NOMO-1 treated with DMSO at 0.1 percent for 48 hours (cell line): Measurements from ENCODE around the gene NOXO1.
"Not testable (repeated sequence)": the region's sequence is repeated elsewhere in the genome, so short reads cannot be mapped to it uniquely, and the experiment has no call there.

ENCODE experiments used
- DNase-seq: peaks from one replicate; lab custom pipeline; 2025; ENCODE audit not compliant: unreplicated experiment; lab: John Stamatoyannopoulos, UW

The NOXO1 gene

DNA sequence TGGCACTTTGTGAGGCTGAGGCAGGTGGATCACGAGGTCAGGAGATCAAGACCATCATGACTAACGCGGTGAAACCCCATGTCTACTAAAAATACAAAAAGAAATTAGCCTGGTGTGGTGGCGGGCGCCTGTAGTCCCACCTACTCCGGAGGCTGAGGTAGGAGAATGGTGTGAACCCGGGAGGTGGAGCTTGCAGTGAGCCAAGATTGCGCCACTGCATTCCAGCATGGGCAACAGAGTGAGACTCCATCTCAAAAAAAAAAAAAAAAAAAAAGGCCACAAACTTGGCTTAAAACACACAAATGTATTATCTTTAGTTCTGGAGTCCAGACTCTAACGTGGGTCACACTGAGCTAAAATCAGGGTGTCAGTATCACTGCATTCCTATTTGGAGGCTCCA lies 30.5 kb upstream of the NOXO1 start:
- not testable (repeated sequence) for DNase-seq

DNA sequence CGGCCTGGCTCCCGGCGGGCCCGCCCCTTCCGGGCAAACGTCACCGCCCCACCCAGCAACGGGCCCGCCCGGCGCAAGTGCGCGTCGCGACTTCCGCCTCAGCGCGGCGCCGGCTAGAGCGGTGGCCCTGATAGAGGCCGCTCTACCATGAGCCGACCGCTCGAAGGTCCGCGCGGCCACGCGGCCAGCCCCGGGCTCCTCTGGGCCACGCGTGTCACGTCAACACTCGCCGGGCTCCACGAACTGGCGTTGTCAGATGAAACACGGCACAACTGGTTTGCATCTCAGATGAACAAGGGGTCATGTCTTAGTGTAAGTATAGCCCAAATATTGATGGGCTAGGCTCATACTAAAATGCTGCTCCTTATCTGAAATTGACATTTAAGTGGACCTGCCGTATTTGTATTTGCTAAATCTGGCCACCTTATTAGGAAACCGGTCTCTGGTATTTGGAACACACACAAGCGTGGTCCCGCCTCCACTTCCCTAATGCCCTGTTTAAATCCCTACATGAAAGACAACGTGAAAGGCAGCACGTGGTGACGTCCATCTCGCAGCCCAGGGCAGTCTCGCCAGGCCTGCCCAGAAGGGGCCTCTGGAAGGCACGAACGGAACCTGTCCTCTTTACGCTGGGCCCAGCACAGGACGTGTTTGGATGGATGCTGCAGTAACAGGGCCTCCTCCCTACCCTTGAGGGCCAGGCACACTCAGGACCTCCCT lies 28.7 kb upstream of the NOXO1 start, which contains the start of gene ZNF598:
TSS of gene ZNF598 (minus strand) at position 31 of the 720 bp plus-strand sequence.
- peak; percentile 77 for DNase-seq

DNA sequence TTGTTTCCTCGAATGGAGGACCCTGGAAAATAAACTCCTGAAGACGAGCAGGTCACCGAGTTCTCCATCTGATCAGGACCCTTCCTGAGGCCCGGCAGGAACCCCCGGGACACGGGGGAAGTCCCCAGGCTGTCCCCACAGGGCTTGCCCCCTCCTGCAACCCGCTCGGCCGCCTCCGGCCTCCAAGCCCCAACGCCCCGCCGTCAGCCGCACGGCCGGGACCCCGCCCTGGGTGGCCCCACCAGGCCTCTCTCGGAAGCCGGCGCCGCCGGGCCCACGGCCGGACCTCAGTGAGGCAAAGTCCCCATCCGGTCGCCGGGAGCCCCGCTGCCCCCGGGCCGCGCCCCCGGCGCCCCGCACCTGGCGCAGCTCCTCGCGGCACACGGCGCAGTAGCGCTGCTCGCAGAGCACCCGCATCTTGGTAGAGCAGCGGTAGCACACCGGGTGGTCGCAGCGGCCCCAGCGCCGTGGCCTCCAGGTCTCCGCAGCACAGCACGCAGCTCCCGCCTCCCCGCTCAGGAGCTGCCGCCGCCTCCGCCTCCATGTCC lies 28.0 kb upstream of the NOXO1 start:
- DNase-seq, result no peak

DNA sequence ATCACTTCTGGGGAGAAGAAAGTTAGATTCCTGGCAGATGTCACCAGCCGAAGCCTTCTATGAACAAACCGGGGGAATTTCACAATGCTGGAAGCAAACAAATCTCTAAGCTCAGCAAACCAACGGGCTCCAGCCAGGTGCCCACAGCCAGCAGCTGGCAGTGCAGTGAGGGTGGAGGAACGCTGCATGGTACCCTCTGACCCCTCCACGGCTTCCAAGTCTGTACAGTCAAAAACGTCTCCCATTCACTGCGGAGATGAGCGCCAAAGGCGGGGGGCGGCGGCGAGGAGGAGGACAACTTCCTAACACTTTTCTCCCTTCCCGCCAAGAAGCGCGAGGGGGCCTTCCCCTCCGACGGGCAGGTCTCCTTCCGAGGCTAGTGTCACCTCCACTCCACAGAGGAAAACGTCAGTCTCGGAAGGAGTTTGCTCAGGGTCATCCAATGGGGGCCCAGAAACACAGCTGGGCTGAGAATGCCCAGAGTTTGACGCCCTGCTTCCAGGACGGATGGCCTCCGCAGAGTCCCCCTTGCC lies 27.4 kb upstream of the NOXO1 start:
- DNase-seq, result peak; percentile 31

DNA sequence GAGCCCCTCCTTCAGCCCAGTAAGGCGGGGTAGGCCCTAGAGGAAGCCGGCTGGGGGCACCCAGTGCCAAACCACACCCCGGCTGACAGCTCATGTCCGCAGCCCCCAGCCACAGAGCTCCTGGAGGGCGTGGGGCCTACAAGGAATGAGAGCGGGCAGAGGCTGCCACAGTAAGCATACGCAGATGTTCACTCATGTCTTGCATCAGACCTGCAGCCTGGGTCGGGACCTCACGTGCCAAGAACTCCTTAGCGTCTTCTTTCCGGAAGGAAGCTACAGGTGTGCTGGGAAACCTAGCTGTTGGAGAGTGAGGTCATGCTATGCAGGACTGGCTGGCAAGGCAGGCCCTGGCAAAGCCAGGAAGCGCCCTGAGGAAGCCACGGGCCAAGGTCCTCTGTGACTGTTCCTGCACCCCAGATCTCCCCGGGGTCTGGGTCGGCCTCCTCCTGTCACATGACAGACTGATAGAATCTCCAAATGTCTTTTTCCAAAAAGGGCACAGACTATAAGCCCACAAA lies 26.8 kb upstream of the NOXO1 start:
- DNase-seq, result peak; percentile 25

DNA sequence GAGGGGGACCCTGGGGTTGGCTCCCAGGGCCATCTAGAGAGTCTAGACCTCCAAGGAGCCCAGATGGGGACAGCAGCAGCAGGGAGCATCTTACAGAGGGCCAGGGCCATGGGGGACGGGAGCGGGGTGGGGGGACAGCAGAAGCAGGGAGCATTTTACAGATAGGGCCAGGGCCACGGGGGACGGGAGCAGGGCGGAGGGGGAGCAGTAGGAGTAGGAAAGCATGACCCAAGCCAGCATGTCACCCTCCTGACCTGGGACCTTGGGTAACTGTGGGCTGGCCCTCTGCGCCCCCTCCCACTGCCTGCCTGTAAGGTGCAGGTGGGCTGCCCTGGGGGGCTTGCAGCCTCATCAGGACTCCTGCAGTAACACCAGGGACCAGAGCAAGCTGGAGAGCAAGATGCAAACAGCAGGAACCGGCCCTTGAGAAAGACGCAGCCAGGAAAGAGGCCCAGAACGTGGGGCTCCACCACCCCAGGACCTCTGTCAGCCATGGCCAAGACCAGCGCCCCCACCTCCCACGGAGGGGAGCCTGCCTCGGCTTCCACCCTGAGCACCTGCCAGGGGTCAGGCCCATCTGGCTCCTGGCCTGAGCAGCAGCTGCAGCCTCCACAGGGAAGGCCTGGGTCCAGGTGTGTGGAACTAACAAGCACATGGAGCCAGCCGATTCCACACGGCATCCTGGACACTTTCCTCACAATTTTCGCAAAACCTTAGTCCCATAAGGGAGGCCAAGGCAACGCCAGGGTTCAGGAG lies 26.0 kb upstream of the NOXO1 start:
- DNase-seq, result no peak

DNA sequence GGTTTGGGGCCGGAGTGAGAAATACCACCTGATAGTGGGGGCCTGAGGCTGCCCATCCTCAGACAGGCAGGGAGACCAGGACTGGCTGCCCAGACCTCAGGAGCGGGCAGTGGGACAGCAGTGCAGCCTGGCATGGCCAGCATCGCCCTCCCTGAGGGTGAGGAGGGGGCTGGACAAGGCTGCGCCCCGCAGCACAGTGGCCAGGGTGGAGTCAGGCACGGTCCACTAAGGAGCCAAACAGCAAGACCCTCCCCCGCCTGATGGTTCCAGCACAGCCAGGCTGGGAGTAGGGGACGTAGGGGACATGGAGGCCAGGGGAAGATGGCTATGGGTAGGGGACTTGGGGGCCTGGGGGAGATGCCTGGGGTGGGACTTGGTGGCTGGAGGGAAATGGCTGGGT lies 25.0 kb upstream of the NOXO1 start:
- DNase-seq, result no peak

DNA sequence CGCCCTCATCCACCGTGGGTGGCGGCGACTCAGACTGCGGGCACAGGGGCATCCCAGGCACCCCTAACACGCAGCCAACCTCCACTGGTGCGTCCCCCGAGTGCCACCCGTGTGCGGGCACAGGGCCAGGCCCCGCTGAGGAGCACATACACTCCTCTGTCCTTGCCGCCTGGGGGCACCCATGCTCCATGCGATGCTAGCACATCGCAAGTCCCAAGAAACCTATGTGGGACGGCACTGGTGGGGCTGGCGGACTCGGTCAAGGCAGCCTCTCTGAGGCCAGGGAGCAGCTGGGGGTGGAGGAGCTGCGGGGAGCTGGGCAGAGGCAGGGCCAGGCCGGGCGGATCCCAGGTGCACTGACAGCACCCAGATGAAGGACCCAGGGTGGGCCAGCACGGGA lies 24.4 kb upstream of the NOXO1 start:
- DNase-seq, result no peak

DNA sequence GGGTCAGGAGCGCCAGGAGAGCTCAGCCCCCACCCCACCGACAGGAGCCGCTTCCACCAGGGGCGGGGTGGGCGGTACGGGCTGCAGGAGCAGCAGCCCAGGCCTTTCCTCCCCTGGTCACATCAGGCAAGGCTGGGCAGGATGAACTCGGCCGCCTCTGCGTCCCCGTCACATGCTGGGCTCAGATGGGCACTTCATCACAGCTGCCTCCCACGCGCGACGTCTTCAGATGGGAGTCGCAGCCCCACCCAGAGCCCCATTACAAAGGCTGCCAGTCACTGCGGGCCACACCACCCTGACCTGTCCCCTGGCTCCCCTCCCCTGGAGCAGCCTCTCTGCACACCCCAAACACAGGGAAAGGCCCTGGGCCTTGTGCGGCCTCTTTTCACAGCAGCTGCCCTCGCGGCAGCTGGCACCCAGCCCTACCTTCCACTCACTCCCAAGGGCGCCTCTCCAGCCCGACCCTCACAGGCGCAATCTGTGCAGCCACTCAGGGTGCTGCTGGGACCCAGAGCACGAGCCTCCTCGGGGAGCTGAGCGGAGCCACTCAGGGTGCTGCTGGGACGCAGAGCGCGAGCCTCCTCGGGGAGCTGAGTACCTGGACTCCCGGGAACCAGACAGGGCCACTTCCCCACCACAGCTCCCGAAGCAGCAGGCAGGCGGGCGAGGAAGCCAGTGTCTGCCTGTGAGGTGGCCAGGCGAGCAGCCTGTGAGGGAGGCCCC lies 23.7 kb upstream of the NOXO1 start:
- no peak for DNase-seq

DNA sequence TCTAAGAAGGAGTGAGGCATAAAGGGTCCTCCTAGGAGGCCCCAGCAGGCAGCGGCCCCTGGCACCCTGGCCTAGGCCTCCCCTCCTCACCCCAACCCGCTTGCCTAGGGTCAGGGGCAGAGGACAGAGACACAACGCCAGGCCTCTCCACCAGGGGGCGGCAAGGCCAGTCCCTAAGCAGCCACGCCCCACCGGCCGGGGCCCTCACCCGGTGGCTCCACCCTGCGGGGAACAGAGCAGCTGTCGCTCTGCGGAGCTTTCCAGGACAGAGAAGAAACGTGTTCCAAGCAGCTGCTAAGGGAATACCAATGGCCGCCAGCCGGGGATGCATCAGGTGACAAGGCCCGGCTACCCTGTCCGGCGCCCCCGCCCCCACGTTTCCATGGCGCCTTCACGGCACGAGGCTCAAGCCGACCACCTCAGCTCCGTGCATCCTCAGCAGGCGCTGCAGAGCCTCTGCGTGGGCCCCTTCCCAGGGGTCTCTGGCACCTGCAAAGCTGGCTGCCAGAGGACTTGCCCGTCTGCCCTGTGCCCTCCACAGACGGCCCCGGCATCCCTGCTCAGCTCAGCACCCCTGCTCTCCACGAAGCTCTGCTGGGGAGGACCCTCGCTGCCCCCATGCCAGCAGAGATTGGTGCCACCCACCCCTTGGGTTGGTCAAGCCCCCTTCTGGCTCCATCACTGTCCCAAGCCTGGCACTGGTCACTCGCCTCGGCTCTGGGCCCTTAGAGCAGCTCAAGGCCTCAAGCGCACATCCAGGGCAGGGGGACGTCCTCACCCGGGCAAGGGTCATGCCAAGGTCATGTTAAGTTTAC lies 22.8 kb upstream of the NOXO1 start:
- DNase-seq, result peak; percentile 73

DNA sequence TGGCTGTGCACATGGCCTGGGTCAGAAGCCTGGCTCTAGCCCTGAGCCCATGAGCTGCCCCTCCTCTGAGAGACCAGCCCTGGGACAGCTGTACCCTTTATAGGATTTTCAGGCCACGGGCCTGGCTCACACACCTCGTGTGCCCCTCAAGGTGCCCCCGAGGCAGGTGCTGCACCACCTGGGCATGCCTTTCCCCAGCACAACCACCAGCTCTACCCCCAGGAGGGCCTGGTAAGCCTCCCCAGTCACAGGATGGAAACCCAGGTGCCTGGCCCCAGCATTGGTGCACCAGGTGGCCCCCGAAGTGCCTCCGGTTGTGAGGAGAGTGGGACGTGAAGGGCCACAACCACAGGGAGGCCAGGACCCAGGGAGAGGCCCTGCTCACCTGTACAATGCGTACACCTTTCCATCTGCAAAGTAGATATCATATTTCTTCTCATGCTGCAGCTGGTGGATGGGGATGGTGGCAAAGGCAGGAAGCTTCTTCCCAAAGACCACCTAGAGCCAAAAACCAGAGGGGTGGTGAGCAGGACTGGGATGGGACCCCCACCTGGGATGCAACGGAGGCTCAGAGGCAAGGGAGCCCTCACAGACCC lies 22.1 kb upstream of the NOXO1 start:
- no peak for DNase-seq

DNA sequence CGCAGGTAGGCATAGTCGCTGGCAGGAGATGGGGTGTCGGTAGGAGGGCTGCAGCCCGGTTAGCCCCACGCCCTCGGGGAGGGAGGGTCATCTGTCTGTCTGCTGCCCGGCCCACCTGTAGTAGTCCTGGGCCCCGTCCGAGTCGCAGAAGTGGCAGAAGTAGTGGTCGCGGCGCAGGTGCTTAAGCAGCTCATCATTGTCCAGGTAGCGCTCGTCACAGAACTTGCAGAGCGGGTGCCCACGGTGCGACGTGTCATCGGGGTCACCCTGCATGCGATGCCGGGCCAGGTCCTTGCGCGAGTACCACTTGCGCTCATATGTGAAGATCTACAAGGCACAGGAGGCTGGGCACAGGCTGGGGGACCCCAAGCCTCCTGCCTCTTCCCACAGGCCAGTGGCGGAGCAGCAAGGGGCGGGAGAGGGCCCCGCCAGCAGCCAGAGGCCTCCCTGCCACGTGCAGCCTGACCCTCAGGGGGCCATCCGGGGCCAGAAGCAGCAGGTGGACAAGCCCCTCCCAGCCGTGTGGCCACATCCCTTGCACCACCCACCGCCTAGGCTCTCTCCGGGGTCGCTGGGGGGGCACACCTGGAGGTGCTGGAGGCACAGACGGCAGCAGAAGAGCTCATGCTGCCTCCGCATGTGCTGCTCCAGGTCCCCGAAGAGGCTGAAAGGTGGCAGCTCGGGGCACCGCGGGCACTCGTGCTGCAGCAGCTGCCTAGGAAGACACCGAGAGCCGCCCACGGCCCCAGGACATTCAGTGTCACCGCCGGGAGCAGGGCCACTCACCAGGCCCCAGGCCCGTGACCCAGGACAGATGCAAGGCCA lies 21.3 kb upstream of the NOXO1 start:
- DNase-seq, result no peak

DNA sequence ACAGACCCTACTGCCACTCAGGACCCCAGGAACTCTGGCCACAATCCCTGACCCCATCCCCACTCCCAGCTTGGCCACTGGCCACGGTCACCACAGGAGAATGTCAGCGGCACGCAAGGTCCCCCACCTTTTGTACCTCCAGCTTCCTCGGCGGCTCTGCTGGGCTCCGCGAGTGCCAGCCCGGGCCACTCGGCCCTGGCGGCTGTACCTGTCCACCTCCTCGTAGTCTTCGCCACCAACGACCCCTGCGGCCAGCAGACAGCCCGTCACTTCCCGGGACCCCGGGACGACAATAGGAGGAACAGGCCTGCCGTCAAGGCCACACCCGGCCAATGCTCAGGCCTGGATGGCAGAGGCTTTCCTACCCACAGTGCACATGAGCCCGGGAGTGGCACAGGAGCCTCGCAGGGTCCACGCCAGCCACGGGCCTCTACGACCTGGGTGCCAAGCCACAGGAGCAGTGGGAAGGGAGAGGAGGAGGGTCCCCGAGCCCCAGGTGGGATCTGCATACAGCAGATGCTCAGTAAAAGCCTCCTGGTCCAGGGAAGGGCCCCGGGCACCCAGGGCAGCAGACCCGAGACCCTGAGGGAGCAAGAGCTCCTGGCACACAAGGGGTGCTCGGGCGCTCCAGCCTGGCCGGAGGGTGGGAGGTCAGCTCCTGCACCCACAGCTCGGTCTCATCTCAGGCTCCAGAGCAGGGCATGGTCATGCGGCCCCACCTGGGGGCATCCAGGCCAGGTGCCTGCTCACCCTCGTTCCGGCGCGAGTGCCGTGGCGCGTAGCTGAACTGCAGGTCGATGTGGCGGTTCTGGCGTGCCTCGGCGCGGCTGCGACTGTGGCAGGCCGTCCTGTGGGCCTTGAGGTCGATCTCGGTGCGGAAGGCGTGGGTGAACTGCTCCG lies 20.4 kb upstream of the NOXO1 start:
- DNase-seq, result no peak

DNA sequence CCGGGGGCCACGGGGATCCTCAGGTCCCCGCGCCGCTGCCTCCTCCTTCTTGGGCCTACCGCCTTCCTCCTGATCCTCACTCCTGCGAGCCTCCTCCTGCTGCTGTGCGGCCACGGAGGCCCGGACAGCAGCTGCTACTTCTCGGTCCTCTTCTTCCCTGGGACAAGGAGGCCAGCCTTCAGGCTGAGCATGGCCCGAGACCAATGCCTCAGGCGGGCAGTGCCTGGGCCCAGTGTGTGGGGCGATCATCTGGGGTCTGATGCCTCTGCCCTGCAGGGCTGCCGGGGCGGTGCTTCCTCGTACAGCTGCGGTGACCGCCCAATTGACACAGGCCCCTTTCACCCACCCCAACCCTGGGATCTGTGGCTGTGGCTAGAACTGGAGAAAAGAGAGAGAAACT lies 19.8 kb upstream of the NOXO1 start:
- DNase-seq, result no peak

DNA sequence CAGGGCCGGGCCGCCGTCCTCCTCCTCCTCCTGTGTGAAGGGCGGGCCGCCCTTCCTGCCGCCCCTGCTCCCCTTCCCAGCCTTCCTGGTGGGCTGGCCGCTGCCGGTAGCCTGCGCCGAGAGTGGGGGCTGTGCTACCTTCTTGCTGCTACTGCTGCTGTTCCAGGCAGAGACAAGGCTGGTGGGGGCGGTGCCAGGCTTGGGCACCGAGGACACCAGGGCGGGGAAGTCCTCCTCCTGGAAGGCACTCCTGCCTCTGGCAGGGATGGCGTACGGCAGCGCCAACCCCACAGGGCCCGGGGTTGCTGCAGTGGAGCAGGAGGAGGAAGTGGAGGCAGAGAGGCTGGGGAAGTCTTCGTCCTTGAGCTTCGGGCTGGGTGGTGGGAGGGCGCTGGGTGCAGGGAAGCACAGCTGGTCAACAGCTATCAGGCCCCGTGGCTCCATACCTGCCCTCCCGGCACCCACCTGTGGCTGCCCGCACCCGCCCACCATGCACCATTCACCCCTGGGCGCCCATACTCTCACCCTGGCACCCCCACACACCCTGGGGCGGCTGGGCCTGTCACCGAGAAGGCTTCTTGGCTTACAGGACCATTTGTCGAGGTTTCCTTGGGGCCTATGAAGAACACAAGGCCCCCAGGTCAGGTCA lies 18.7 kb upstream of the NOXO1 start:
- no peak for DNase-seq

DNA sequence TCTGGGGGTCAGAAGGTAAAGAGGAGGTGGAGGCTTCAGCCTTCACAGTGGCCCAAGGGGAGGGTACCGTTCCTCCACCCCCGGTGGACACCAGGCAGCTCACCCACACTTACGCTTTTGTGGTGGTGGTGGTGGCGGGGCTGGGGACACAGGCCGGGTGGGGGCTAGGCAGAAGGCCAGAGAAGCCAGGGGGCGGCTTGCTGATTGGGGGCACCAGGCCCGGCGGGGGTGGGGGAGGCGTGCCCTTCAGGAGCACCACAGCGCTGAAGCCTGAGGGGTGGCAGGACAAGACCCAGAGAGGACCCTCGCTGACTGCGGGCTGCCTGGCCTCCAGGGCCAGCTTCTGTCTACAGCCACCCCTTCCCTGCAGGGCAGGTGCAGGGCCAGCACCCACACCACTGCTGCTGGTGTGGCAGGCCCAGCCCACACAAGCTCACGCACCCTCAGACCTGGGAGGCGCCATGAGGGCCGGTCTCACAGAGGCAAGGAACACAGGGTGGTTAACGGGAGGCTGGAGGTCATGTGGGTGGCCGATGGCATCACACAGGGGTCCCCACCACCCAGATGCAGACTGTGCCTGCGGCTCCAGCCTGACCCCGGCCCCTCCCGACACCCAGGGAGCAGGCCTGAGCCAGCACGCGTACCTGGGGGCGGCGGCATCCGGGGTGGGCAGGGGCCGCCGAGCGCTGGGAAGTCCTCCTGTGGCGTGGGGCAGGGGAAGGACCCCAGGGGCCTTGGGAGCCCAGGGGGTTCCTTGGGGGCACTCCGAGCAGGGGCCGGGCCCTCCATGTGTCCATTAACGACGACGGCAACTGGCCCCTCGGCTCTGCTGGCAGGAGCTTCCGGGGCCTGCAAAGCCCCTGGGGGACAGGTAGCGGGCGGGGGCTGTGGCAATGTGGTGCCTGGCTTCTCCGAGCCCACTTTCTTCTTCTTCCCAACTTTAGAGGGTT lies 17.9 kb upstream of the NOXO1 start:
- DNase-seq, result no peak
